OCI-M2 (cell line): ENCODE measurements around the gene TSBP1.

Experiments used
- DNase-seq: peaks from one replicate; lab custom pipeline; 2025; ENCODE audit not compliant: unreplicated experiment; lab: John Stamatoyannopoulos, UW

Gene TSBP1

DNA sequence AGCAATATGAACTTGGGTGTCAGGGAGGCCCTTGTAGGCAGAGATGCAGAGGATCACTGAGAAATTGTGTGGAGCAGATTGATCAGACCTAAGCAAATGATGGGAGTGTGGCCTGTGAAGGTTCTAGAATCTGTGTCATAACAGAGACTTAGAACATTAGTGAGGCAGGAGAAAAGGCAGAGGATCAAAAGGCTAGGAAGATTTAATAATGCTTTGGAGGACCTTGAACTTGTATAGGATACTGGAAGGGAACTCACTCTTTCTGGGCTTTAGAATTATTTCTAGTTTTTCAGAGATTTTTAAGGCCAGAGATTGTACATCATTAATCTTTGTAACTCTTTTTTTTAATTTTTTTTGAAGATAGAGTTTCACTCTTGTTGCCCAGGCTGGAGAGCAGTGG, at the start of gene TSBP1:
Gene TSBP1, minus strand, starts transcription at position 101 of the 400 bp plus-strand sequence. CDS start 197 bp downstream, outside the sequence.
- no peak for DNase-seq

DNA sequence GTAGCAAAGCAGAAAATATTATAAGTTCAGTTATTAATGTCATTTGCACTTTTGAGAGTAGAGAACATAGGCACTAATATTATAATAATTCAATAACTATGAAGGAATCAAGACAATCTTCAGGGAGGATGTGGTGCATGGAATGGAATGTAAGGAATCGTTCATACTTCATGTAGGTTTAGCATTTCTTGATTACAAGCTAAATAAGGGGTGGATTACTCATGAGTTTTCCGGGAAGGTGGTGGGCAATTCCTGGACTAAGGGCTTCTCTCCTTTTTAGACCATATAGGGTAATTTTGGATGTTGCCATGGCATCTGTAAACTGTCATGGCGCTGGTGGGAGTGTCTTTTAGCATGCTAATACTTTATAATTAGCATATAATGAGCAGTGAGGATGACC, 44.3 kb upstream of the TSBP1 start:
- no peak for DNase-seq

DNA sequence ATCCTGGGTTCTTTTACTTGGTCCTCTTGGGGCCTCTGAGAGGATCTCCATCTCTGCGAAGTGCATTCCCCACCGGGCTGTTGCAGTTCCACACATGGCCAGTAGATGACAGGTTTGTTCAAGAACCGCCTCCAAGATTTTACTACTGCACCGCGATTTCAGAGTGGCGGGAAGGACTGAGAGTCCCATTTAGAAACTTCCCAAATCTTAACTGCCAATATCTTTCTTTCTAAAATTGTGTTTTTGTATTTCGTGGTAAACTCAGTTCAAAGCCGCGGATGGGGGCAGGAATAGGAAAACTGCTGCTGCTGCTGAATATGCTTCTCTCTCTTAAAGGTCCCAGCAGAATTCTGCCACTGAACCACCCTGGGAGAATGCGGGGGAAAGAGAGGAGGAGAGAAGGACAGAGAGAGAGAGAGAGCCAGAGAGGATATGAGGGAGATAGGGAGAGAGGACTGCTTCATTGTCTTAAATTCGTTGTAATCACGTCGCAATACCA, 43.9 kb upstream of the TSBP1 start:
- DNase-seq, result peak; percentile 26

GRCh38 chr6:32413427-32414047, 41.8 kb upstream of the TSBP1 start:
- peak; percentile 38 for DNase-seq

DNA sequence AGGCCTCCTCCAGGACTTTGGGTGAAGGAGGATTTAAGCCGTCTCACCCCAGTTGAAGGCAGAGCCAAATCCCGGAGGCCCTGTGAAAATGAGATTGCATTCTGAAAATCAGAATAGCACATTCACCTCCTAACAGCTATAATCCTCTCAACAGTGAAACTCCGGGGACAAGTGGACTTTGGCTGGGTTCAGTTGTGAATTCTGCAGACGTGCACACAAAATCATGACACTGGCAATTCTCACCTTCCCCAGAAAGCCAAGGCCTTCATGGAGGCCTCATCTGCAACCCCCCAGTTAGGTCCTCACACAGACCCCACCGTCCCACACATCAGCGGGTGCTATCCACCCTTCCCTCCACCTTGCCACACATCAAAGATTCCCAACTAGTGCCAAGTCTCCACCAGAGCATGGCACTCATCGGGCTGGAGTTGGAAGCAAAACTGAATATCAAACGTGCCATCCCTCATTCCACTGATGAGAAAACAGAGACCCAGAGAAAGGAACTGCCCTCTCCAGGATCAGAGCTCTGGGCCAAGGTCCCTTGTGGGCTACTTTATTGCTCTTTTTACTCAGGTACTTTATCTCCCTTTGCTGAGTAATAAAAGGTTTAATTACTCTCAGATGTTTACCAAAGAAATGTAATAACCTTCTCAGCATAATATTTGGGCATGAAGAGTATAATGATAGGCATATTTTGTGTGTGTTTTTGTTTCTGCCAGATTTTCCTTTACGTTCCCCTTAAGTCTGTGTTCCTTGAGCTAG, 40.0 kb upstream of the TSBP1 start:
- no peak for DNase-seq

GRCh38 chr6:32410906-32411305, 39.2 kb upstream of the TSBP1 start:
- no peak for DNase-seq

- no peak for DNase-seq
These were observed 35.2 kb upstream of the TSBP1 start, which contains the start of gene BTNL2 for GRCh38 chr6:32406857-32407256. BTNL2 (minus strand) TSS chr6:32407181; CDS start chr6:32407123, 58 bp downstream.

- no peak for DNase-seq
These were observed 34.5 kb upstream of the TSBP1 start for GRCh38 chr6:32406197-32406596.

DNA sequence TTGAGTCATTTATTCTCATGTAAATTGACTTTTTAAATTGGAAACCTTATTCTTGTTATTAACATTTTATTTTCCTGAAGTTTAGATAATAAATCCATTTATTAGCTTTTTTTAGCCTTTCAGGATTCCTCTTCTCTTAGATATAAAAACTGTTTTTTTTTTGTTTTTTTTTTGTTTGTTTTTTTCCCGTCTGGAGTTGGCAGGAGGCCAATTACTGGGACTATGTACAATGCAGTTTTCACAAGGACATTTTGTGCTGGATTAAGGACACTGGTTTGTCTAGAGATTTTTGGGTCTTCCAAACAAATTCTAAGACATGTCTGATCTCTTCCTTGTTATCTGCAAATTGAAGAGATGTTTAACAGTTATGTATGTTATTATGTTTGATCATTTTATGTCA, 34.0 kb upstream of the TSBP1 start:
- DNase-seq, result no peak

- DNase-seq, result no peak
These were observed 31.1 kb upstream of the TSBP1 start for GRCh38 chr6:32402812-32403211.

DNA sequence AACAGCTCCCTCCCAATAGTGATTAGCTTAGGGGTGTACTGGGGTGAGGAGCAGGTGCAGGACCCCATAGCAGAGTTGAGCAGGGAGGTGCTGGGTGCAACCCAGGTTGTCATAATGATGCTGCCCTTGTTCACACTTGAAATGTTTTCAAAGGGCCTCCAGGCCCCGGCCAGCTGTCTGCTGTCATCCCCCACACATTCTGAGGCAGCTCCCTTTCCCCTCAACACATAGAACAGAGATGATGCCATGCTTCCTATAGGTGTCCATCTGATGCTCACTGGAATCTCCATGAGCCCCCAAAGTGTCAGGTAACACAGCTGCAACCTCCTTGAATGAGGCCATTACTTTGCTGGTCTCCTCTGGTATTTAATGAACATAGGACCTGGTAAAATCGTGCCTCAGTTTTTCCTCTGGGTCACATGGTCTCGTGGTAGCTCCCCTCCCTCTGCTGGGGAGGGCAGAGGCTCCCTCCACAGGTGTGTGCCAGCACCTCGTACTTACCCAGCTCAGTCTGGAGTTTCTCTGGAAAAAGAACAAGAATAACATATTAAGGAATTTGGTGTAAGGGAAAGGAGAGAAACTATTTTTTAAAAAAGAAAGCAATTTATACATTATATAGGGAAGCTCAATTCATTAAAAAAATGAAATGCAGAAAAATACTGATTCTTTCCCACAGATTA, 29.7 kb upstream of the TSBP1 start:
- no peak for DNase-seq

DNA sequence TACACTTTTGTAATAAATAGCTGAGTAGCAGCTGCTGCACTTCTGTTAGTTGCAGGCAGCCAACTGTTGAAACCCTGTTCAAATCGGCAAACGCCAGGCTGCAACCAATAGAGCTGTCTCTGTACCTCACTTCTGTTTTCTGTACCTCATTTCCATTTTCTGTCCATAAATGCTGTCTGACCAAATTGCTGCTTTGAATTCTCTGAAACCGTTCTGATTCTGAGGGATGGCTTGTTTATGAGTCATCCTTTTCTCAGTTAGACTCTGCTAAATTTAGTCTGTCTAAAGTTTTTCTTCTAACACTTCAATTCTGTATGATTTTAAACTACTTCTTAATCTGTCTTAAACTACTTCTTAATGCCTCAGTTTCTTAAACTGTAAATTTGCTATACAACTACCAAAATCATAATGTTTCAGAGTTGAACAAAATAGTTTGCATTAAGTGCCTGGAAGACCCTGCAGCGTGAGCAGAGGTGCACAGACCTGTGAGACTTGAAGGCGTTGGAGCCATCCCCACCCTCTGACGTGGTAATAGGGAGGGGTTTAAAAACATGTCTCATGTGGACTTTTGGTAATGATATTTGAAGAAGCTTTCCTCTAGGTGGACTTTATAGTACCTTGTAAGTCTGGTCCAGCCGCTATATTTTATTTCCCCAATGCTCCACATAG, 25.7 kb upstream of the TSBP1 start:
- no peak for DNase-seq

DNA sequence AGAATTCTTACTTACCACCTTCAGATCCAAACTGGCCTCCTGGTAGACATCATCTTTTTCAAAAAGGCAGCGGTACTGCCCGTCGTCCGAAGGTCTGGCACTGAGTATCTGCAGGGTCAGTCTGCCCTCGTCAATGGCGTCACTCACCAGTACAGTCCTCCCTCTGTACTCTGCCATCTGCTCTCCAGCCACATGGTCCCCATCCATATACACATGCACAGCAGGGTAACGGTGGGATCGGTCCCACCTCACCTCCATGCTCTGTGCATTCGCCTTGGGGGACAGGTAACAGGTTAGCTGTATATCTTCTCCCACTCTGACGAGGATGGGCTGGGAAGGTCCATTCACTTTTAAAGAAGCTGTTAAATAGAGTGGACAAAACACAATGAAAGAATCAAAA, 24.3 kb upstream of the TSBP1 start:
- no peak for DNase-seq

GRCh38 chr6:32393665-32394420, 22.1 kb upstream of the TSBP1 start:
- no peak for DNase-seq

DNA sequence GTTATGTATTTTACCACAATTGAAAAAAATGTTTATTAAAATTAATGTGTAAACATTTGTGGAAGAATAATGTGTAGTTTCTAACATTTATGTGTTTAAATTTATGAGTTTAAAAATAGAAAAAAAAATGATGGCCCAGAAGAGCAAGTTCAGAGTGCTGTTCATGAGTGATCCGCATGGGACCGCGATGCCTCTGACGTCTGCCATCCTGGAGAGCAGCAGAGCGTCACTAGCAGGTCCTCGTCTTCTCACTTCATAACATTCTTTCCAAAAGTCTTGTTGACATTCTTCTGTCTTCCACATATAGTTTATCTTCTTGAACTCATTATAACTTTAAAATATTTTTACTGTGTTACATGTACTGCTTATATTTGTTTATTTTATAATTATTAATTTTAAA, 19.8 kb upstream of the TSBP1 start:
- no peak for DNase-seq

DNA sequence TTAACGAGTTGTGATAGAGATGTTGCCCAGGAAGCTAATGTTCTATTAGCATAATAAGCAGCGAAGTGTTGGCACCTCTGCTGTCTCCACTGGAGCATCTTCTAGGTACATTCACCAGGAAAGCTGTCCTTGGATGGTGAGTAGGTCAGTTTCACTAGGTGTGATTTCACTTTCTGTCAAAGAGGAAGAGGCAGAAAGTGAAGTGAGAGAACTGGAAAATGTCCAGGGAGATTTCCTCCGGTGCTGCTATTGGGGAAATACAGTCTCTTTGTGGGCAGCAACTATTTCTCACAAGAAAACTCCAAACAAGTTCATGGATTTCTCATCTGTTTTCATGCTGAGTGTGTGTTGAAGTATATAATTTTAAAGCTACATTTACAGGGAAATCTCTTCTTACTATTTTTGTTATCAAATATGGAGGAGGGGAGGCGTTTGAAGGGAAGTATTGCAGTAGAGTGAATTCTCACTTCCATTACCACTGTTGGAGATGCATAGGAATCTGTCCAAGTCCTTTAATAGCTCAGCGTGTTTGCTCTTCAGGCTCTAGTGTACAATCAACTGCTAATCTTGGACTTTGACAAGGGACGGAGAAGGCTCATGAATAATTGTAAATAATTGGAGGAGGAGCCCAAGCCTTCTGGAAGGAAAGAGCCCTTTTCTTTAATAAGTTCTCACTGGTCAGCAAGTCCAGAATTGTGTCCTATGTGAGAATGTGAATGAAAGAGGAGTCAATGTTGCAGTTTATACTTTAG, 16.1 kb upstream of the TSBP1 start:
- DNase-seq, result no peak

GRCh38 chr6:32386040-32386439, 14.3 kb upstream of the TSBP1 start:
- no peak for DNase-seq

GRCh38 chr6:32382757-32383420, 11.2 kb upstream of the TSBP1 start:
- no peak for DNase-seq

GRCh38 chr6:32379545-32379944, 7.8 kb upstream of the TSBP1 start:
- DNase-seq, result no peak
